ENCODE data around the gene FGF21. TPM values are rescaled to one million over a fixed set of nuclear protein-coding genes. Genes with fewer than 3 reads are reported as not detected.

Gene FGF21
- total RNA-seq, 1 experiment from 2014 or later, result not detected

- intact Hi-C loops (cut with micrococcal nuclease; ENCODE audit: unreplicated experiment), result no loop called here
- peak; percentile 100 for DNase-seq
- TF ChIP-seq CTCF (IDR thresholded peaks at IDR 0.05; ENCODE audit: unreplicated experiment), result no peak
- Mint-ChIP-seq H3K4me3 (ENCODE audit: low read depth, unreplicated experiment) (peak overlapping the region; percentile 89), H3K27ac (ENCODE audit: unreplicated experiment) (peak overlapping the region; percentile 65), H3K4me1 (ENCODE audit: low read depth, unreplicated experiment) (peaks cover 21% of the 10 kb centered on the region), H3K27me3 (ENCODE audit: unreplicated experiment) (peaks cover 11% of the 10 kb centered on the region), H3K9me3 (ENCODE audit: low read depth, unreplicated experiment) (no peaks in the 10 kb centered on the region), H3K36me3 (ENCODE audit: insufficient read depth, unreplicated experiment) (peaks cover 43% of the 10 kb centered on the region)
- BruUV-seq (replicated peaks), result no TSS peak
- CTCF ChIA-PET, result interaction anchor here (0.6 to 2.6 kb wide), 6 partner anchors 10 to 203 kb away, joined by 3 to 10 read pairs (median 6); no protein-coding TSS in a partner anchor
These were observed 41.2 kb upstream of the FGF21 start for GRCh38 chr19:48713864-48714755.

- H3K27me3 Mint-ChIP-seq (ENCODE audit: unreplicated experiment), result peaks cover 13% of the 10 kb centered on the region
- H3K36me3 Mint-ChIP-seq (ENCODE audit: insufficient read depth, unreplicated experiment), result peaks cover 47% of the 10 kb centered on the region
- CTCF ChIA-PET, result interaction anchor here (0.6 to 2.6 kb wide), 5 partner anchors 9 to 202 kb away, joined by 3 to 10 read pairs (median 4); no protein-coding TSS in a partner anchor
- DNase-seq, result no peak
- intact Hi-C loops (cut with micrococcal nuclease; ENCODE audit: unreplicated experiment), result no loop called here
- peaks cover 21% of the 10 kb centered on the region for H3K4me1 Mint-ChIP-seq (ENCODE audit: low read depth, unreplicated experiment)
- H3K9me3 Mint-ChIP-seq (ENCODE audit: low read depth, unreplicated experiment), result no peaks in the 10 kb centered on the region
- no TSS peak for BruUV-seq (replicated peaks)
- TF ChIP-seq CTCF (IDR thresholded peaks at IDR 0.05; ENCODE audit: unreplicated experiment), result no peak
- H3K27ac Mint-ChIP-seq (ENCODE audit: unreplicated experiment), result peak overlapping the region; percentile 65
- H3K4me3 Mint-ChIP-seq (ENCODE audit: low read depth, unreplicated experiment), result peak overlapping the region; percentile 89
These were observed 40.3 kb upstream of the FGF21 start for GRCh38 chr19:48714759-48715675.

- Mint-ChIP-seq H3K9me3 (ENCODE audit: low read depth, unreplicated experiment) (no peaks in the 10 kb centered on the region), H3K4me3 (ENCODE audit: low read depth, unreplicated experiment) (peak overlapping the region; percentile 89), H3K36me3 (ENCODE audit: insufficient read depth, unreplicated experiment) (peaks cover 52% of the 10 kb centered on the region), H3K27me3 (ENCODE audit: unreplicated experiment) (peaks cover 13% of the 10 kb centered on the region), H3K4me1 (ENCODE audit: low read depth, unreplicated experiment) (peaks cover 21% of the 10 kb centered on the region), H3K27ac (ENCODE audit: unreplicated experiment) (no peak overlapping the region)
- no peak for DNase-seq
- intact Hi-C loops (cut with micrococcal nuclease; ENCODE audit: unreplicated experiment), result no loop called here
- no TSS peak for BruUV-seq (replicated peaks)
- no peak for TF ChIP-seq CTCF (IDR thresholded peaks at IDR 0.05; ENCODE audit: unreplicated experiment)
- CTCF ChIA-PET, result interaction anchor here (1.0 kb wide), 1 partner anchor 20 kb away, joined by 3 read pairs; no protein-coding TSS in a partner anchor
These were observed 39.6 kb upstream of the FGF21 start for GRCh38 chr19:48715681-48716171.
